GM18858 (cell line): ENCODE results near the gene CFAP45.

ENCODE experiments used
- ATAC-seq: cut with Tn5 transposase; IDR thresholded peaks from one replicate; pipeline ENCODE4 v1.9.1; 2021; ENCODE audit not compliant: unreplicated experiment

Gene CFAP45

GRCh38 chr1:159880430-159880829, 19.5 kb downstream of the CFAP45 start:
- ATAC-seq: no peak

DNA sequence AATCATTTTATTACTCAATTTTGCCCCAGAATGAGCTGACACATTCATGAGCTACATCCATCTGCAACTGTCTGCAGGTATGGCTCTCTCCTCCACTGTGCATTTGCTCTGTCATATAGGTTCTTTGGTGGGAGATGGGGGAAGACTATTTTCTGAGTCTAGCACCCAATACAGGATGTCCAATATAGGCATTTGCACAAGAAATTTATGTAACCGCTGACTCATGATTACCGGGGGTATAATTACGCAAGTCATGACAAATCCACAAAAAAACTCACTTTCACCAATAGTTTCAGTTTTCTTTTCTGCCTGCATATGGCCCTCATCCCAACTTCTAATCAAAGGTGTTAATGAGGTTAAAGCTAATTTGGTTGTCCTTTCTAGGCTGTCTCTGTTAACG, 20.0 kb downstream of the CFAP45 start:
- ATAC-seq: no peak

DNA sequence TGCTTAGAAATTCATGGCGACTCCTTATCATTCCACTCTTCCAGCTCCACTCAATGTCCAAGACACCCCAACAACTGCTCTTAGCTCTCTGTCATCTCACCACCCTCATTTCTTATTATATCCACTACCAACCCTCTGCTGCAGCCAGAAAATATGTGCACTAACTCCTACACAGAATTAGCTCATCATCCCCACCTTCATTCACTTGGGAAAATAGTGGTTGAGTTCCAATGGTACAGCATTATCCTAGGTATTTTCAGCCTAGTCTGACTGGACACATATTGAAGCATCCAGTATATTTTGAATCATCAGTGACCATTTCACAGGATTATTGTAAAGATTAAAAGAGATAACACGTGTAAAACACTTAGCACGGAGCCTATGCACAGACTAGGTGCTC, 20.8 kb downstream of the CFAP45 start:
- no peak for ATAC-seq

- ATAC-seq: no peak
Measured at GRCh38 chr1:159877695-159878444, 22.1 kb downstream of the CFAP45 start.

- no peak for ATAC-seq
Measured at GRCh38 chr1:159873530-159874143, 26.3 kb downstream of the CFAP45 start.

GRCh38 chr1:159872891-159873290, 27.1 kb downstream of the CFAP45 start:
- no peak for ATAC-seq

DNA sequence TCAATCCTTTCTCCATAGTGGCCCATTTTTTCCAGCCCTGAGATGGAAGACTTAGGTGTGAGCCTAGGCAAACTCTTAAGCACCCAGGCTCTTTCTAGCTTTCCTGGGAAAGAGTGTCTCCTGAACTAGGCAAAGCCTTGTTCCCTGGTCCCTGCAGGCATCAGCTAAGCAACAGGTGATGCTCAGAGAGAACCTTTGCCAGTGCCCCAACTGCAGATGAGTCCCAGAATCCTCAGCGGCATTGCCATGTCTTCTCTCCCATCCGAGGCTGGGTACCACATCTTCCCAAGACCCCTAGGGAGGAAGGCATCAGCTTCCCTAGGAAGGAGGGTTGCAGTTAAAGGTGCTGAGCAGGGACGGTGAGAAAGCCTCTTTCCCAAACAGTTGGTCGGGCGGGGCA, 29.3 kb downstream of the CFAP45 start:
- no peak for ATAC-seq

DNA sequence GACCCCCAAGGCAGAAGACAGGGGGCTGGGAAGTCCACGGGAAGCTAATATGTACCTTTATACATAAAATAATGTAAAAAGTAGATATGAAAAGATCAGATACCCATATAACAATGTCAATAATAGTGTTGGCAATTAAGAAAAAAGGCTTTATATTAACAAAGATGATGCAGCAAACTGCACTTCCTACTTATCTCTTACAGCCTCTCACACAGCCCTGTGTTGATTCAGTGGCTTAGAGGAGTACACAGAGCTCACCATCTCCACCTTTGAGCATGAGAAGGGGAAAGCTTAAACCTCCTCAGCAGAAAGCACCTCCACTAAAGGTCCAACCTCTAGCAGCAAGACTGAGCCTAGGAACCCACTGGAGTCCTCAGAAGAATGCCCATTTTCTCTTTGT, 30.4 kb downstream of the CFAP45 start:
- ATAC-seq: no peak

GRCh38 chr1:159869173-159869572, 30.8 kb downstream of the CFAP45 start:
- no peak for ATAC-seq

GRCh38 chr1:159868766-159869165, 31.2 kb downstream of the CFAP45 start:
- no peak for ATAC-seq

GRCh38 chr1:159867664-159868026, 32.3 kb downstream of the CFAP45 start:
- no peak for ATAC-seq

DNA sequence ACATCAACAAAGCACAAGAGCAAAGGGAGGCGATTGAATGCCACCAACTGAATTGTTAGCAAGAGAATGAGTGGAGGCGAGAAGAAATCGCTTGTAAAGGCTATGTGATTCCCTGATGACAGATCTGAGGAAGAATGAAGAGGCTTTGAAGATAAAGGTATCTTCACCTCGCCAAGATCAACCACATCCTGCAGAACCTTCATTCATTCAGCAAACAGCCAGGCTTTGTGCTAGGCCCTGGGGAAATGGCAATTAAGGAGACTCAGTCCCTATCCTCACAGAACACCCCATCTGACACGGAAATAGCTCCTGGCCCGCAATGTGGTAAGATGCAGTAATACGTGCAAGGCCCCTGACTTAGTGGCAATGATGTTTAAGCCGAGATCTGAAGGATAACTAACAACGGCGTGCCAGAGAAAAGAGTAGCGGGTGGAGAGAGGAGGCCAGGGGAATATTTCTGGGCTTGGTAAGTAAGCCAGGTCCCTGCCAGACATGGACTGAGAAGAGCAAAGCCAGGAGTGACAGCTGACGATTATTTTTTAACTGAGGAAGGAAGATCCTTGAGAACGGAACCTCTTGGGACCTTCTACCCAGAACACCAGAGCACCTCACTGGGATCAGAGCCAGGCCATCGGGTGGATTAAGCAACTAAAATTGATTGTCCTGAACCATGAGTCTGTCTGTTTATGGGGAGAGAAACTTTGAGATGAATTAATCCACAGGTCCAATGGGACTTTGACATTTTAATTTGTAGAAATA, 32.9 kb downstream of the CFAP45 start:
- ATAC-seq: no peak

GRCh38 chr1:159866066-159866465, 33.9 kb downstream of the CFAP45 start:
- no peak for ATAC-seq

GRCh38 chr1:159864262-159864661, 35.7 kb downstream of the CFAP45 start:
- ATAC-seq: no peak

DNA sequence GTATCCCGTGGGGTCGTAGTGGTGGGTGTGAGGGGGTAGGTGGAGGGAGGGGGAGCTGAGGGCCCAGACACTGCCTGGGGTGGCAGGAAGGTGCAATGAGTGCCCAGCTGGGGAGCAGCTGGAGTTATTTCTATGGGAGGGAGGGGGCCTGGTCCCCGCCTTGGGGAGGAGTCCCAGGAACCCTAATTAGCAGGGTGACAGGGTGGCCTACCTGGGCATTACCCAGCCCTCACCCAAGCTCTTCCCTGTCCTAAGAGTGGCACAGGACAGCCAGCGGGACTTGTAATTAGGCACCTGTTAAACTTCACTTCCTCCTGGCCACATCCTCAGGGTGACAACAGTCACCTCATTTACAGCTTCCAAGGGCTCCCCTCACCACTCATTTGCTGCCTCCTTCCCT, 37.4 kb downstream of the CFAP45 start, which contains the start of gene VSIG8:
VSIG8 (minus strand) TSS at position 101 of the 400 bp plus-strand sequence. CDS start 136 bp downstream, outside the sequence.
- no peak for ATAC-seq

DNA sequence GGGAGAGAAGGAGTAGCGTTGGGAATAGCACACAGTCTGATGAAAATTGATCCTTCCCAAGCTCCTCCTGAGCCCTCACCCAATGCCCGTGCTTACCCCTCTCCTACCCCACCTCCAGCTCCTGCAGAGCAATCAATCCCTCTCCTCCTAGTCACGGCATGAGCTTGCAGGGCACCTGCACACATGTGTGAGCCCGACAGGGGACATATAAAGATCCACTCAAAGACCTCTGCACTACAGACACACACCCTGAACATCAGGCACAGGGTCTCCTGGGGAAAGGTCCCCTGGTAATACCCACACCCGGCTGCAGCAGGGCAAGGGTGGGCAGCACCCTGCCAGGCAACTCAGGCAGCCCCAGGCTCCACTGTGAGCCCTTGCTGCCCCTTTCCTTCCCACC, 37.9 kb downstream of the CFAP45 start:
- no peak for ATAC-seq

GRCh38 chr1:159861218-159861617, 38.7 kb downstream of the CFAP45 start:
- no peak for ATAC-seq

DNA sequence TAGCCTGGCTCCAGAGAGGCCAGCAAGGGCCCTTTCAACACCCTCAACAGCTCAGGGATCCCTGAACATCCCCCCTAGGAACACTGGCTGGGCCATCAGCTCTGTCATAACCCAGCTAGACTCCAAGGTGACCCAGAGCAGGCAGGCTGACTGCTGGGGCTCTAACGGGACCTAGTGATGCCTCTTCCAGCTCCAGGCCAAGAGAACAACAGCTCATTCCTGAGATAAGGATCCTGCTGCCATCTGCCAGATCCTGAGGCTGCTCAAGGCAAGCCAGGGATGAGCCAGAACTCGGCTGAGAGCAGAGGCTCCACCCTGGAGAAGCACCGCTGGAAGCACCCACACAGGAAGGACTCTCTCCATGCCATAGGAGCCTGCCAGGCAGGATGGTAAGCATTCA, 39.5 kb downstream of the CFAP45 start:
- ATAC-seq: no peak

DNA sequence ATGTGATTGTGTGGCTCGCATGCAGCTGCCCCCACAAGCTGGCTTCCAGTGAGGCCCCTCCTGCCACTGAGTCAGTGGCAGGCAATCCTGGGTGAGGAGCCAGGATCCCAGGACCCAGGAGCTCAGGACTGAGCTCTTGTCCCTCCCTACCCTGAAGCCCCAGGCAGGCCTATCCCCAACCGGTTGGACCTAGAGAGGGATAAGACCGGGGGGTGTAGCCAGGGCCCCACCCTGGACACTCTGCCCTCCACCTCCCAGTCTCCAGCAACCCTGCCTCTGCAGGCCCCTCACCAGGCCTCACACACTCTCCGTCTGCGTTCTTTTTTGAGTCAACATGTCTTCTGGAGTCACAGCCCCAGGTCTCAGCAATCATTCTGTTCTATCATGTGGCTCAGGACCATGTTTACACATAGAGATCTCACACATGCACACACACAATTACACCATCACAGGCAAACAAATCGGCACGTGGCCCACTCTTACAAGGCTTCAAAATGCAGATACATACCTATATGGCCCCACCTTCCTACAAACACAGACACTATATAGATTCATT, 40.1 kb downstream of the CFAP45 start:
- no peak for ATAC-seq

DNA sequence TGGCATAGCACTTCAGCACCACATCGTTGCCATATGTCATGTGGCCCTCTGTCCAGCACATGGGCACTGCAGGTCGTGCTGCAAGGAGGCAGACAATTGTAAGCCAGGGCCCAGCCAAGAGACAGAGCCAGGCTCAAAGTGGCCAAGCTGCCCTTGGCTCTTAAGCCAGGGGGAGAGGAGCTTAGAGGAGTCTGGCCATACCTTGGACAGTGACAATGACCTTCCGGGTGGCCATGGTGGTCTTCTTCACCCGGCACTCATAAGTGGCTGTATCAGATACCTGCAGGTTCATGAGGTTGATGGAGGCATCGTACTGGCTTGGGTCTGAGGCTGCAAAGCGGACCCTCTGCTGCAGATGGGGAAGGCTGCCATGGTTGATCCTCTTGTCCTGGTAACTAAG, 42.1 kb downstream of the CFAP45 start:
- no peak for ATAC-seq

DNA sequence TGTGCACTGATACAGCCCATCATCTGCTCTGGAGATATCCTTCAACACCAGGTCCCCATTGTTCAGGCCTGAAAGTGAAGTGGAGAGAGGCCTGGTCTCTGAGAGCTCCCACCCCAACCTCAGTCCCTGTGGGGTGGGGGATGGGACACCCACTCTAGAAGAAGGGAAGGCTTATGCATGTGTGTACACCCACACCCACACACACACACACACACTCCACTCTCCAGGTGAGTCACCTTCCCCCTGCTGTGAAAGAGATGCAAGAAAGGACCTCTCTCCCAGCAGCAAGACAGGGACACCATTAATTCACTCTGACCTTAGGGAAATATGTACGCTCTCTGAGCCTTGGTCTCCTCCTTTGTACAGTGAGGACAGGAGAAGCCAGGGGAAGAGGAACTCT, 43.4 kb downstream of the CFAP45 start:
- ATAC-seq: no peak

- ATAC-seq: no peak
Measured at GRCh38 chr1:159855709-159856108, 44.3 kb downstream of the CFAP45 start.
